G401.6 (cell line): ENCODE measurements around the gene SAMM50.

Experiments used
- FAIRE-seq: peaks from 2 replicates; lab custom pipeline; 2012; peaks lifted over from hg19 to GRCh38; lab: Jason Lieb, UNC

The SAMM50 gene

GRCh38 chr22:43976861-43977795 is 21.9 kb downstream of the SAMM50 start:
- FAIRE-seq: no peak

- FAIRE-seq: no peak
Observed at GRCh38 chr22:43978558-43978957, 23.3 kb downstream of the SAMM50 start.

- no peak for FAIRE-seq
Observed at GRCh38 chr22:43980579-43980978, 25.3 kb downstream of the SAMM50 start.

GRCh38 chr22:43980996-43981395 is 25.8 kb downstream of the SAMM50 start:
- no peak for FAIRE-seq

GRCh38 chr22:43983808-43984207 is 28.6 kb downstream of the SAMM50 start:
- no peak for FAIRE-seq

- no peak for FAIRE-seq
Observed at GRCh38 chr22:43985532-43985931, 30.3 kb downstream of the SAMM50 start.

- FAIRE-seq: no peak
Observed at GRCh38 chr22:43988116-43988820, 33.0 kb downstream of the SAMM50 start.

- no peak for FAIRE-seq
Observed at GRCh38 chr22:43988960-43989359, 33.7 kb downstream of the SAMM50 start.

- no peak for FAIRE-seq
Observed at GRCh38 chr22:43990044-43990443, 34.8 kb downstream of the SAMM50 start.

- FAIRE-seq: no peak
Observed at GRCh38 chr22:43991316-43992020, 36.2 kb downstream of the SAMM50 start.

- no peak for FAIRE-seq
Observed at GRCh38 chr22:43992331-43992821, 37.1 kb downstream of the SAMM50 start.

- peak; percentile 76 for FAIRE-seq
Observed at GRCh38 chr22:43993072-43993760, 38.0 kb downstream of the SAMM50 start.

- no peak for FAIRE-seq
Observed at GRCh38 chr22:43994006-43994405, 38.8 kb downstream of the SAMM50 start.

GRCh38 chr22:43994416-43994815 is 39.2 kb downstream of the SAMM50 start:
- FAIRE-seq: no peak

- no peak for FAIRE-seq
Observed at GRCh38 chr22:43995057-43995685, 39.9 kb downstream of the SAMM50 start.

- FAIRE-seq: no peak
Observed at GRCh38 chr22:43995798-43996169, 40.5 kb downstream of the SAMM50 start.

GRCh38 chr22:43996170-43996980 is 41.1 kb downstream of the SAMM50 start:
- no peak for FAIRE-seq

- FAIRE-seq: no peak
Observed at GRCh38 chr22:43996981-43997265, 41.7 kb downstream of the SAMM50 start.

- FAIRE-seq: no peak
Observed at GRCh38 chr22:43998679-43999264, 43.5 kb downstream of the SAMM50 start.

GRCh38 chr22:43999378-43999777 is 44.1 kb downstream of the SAMM50 start:
- FAIRE-seq: no peak

- FAIRE-seq: no peak
Observed at GRCh38 chr22:44000123-44000522, 44.9 kb downstream of the SAMM50 start.
